B cell (primary cell): ENCODE results near the gene TCFL5. TPM values are rescaled to one million over a fixed set of nuclear protein-coding genes. Genes with fewer than 3 reads are reported as not detected.
A peak's percentile ranks its signal among the peaks of the same experiment; 100 is the strongest.

Source experiments
- ATAC-seq: fragments of 200-7000 bp; cut with Tn5 transposase; one replicate; pipeline ENCODE4 v1.10.0; 2021; ENCODE audit warnings: low read depth, mild to moderate bottlenecking, moderate number of reproducible peaks, moderate library complexity
- CTCF ChIA-PET: fragments of 350-600 bp; sonication (Branson Sonifier 250); formaldehyde crosslinking; loops from one replicate; lab custom pipeline; 2021; ENCODE audit warnings: antibody characterized with exemption, inconsistent platforms; lab: Charles Lee
- POLR2A ChIA-PET: fragments of 350-600 bp; sonication (Branson Sonifier 250); formaldehyde crosslinking; loops from one replicate; lab custom pipeline; 2021; ENCODE audit warnings: antibody characterized with exemption; lab: Charles Lee
- DNase-seq: peaks from one replicate; pipeline ENCODE4 v3.0.0; 2013
- H2AFZ ChIP-seq: 2 replicates; pipeline ENCODE4 v1.6.1; 2012; ENCODE audit warnings: mild to moderate bottlenecking, low read depth, low read length; ENCODE audit not compliant: insufficient read depth, poor library complexity, severe bottlenecking
- H3K27ac ChIP-seq, 2 donors: 1 replicate in 1 of 2; 2 replicates in 1 of 2; pipeline ENCODE4 v1.5.1; 2012 to 2013; ENCODE audit warnings: low read length in 2 of 2, mild to moderate bottlenecking in 2 of 2, moderate library complexity in 1 of 2
- H3K27me3 ChIP-seq, 4 experiments: fragments of 200-600 bp in 1 of 4; sonication (generic) in 1 of 4; replicated peaks in 1 of 4; 1 replicate in 2 of 4; 2 replicates in 2 of 4; pipeline versions ENCODE4 v1.6.1 to v1.7.0; 2013 to 2016; ENCODE audit warnings: low read length in 3 of 4, mild to moderate bottlenecking in 2 of 4, mixed read lengths in 1 of 4, moderate library complexity in 1 of 4; ENCODE audit not compliant: insufficient read depth in 4 of 4, control insufficient read depth in 3 of 4; ENCODE audit errors: control extremely low read depth in 1 of 4
- H3K36me3 ChIP-seq, 2 experiments: replicated peaks in 1 of 2; 1 replicate in 1 of 2; 2 replicates in 1 of 2; pipeline versions ENCODE4 v1.6.1 to v1.7.1; 2013; ENCODE audit warnings: low read length in 1 of 2; ENCODE audit not compliant: insufficient read depth in 2 of 2, control insufficient read depth in 1 of 2; ENCODE audit errors: control extremely low read depth in 1 of 2, extremely low read depth in 1 of 2
- H3K4me1 ChIP-seq, 2 donors: fragments of 200-600 bp in 1 of 2; sonication (generic) in 1 of 2; 1 replicate in 1 of 2; 2 replicates in 1 of 2; pipeline versions ENCODE4 v1.5.1 to v1.6.1; 2013 to 2017; ENCODE audit warnings: low read length in 2 of 2; ENCODE audit not compliant: control insufficient read depth in 2 of 2, insufficient read depth in 2 of 2
- H3K4me2 ChIP-seq: replicated peaks from 2 replicates; pipeline ENCODE3; 2012; ENCODE audit warnings: mild to moderate bottlenecking, low read depth, low read length; ENCODE audit not compliant: poor library complexity, severe bottlenecking
- H3K4me3 ChIP-seq, 5 experiments: fragments of 200-600 bp in 1 of 5; sonication (generic) in 1 of 5; 1 replicate in 3 of 5; 2 replicates in 2 of 5; pipeline versions ENCODE4 v1.5.1 to v1.7.0; 2011 to 2016; ENCODE audit warnings: low read length in 4 of 5, mild to moderate bottlenecking in 4 of 5, low read depth in 2 of 5, control low read depth in 1 of 5, moderate library complexity in 1 of 5; ENCODE audit not compliant: insufficient read depth in 1 of 5; ENCODE audit errors: control extremely low read depth in 1 of 5, extremely low read depth in 1 of 5
- H3K79me2 ChIP-seq: fragments of 200-600 bp; sonication (generic); one replicate; pipeline ENCODE4 v1.6.0; 2016; ENCODE audit warnings: low read length; ENCODE audit not compliant: control insufficient read depth, insufficient read depth
- H3K9ac ChIP-seq: fragments of 200-600 bp; sonication (generic); 2 replicates; pipeline ENCODE4 v1.6.1; 2017; ENCODE audit warnings: mild to moderate bottlenecking, low read length, moderate library complexity
- H3K9me3 ChIP-seq, 3 donors: one replicate each; pipeline versions ENCODE4 v1.6.1 to v1.7.1; 2013; ENCODE audit warnings: low read length in 2 of 3; ENCODE audit not compliant: control insufficient read depth in 2 of 3, insufficient read depth in 1 of 3; ENCODE audit errors: control extremely low read depth in 1 of 3
- H4K20me1 ChIP-seq: 2 replicates; pipeline ENCODE4 v1.6.0; 2012; ENCODE audit warnings: mild to moderate bottlenecking, low read length; ENCODE audit not compliant: insufficient read depth, control insufficient read depth, poor library complexity, severe bottlenecking
- H3K27ac Mint-ChIP-seq: one replicate; pipeline ENCODE4 v1.8.0; 2021; ENCODE audit warnings: mixed read lengths
- H3K27me3 Mint-ChIP-seq: one replicate; pipeline ENCODE4 v1.8.0; 2021; ENCODE audit warnings: mixed read lengths
- H3K4me1 Mint-ChIP-seq: one replicate; pipeline ENCODE4 v1.8.0; 2021; ENCODE audit warnings: mixed read lengths
- H3K4me3 Mint-ChIP-seq: one replicate; pipeline ENCODE4 v1.8.0; 2021; ENCODE audit warnings: mixed read lengths
- H3K9me3 Mint-ChIP-seq: one replicate; pipeline ENCODE4 v1.8.0; 2022; ENCODE audit warnings: mixed read lengths; ENCODE audit not compliant: insufficient read depth
- EZH2 ChIP-seq: IDR thresholded peaks from 2 replicates; pipeline ENCODE4 v1.6.1; 2012; ENCODE audit warnings: borderline replicate concordance, low read depth, mild to moderate bottlenecking, moderate library complexity, low read length; ENCODE audit not compliant: insufficient read depth, poor library complexity, severe bottlenecking
- WGBS: methylation state at CpG from one replicate; pipeline ENCODE4 v1.1.5; 2013; ENCODE audit warnings: missing lambda C conversion rate; ENCODE audit not compliant: insufficient coverage; 5-methylcytosine and 5-hydroxymethylcytosine counted together
- intact Hi-C: fragments of 100-400 bp; cut with micrococcal nuclease; formaldehyde crosslinking; loops from one replicate; pipeline ENCODE4 v1.10.0; 2022
- polyA plus RNA-seq: library from polyadenylated mRNA; depleted of rRNA; stranded (reverse); fragments of >200 nt; gene quantifications from 2 replicates; pipeline ENCODE4 v1.2.3, GENCODE V29; 2012
- total RNA-seq, 2 donors: library from RNA; stranded (reverse); fragments of 120-200 nt in 1 of 2; gene quantifications; 1 replicate in 1 of 2; 2 replicates in 1 of 2; pipeline versions ENCODE4 v1.2.3 to v1.2.4, GENCODE V29; 2013 to 2022
- TF ChIP-seq, protein P1 (sequence below): fragments of 200-600 bp; IDR thresholded peaks from one replicate; pipeline ENCODE4 v1.8.0; 2022; ENCODE audit warnings: antibody characterized with exemption, mild to moderate bottlenecking

The TCFL5 gene
- total and polyA plus RNA-seq, 2 donors (not counting 1 experiment from before 2014, with no cell fraction given), result 2.0 to 16.2 TPM

DNA sequence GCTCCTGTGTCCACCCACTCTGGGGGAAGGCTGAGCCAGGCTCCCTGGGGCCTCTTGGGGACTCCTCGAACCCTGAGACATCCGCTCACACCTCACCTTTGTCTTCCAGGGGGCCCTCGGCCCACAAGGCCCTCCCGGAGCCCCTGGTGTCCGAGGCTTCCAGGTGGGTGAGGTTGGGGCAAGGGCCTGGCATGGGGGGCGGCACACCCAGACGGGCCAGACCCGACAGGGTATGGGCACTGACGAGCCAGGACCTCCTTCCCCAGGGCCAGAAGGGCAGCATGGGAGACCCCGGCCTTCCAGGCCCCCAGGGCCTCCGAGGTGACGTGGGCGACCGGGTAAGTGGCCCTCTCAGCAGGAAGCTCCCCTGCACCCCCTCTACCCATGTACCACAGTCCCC lies 31.4 kb downstream of the TCFL5 start:
- Histone ChIP-seq H3K27ac (no peak overlapping the region), H3K27me3 (no peaks in the 10 kb centered on the region), H3K4me3 (no peak overlapping the region), H3K9ac (no peak overlapping the region), H3K36me3 (no peaks in the 10 kb centered on the region), H3K9me3 (no peaks in the 10 kb centered on the region), H3K4me1 (peaks cover 34 to 39% of the 10 kb centered on the region in 2 donors), H4K20me1 (no peaks in the 10 kb centered on the region), H3K4me2 (no peak overlapping the region), H2AFZ (no peak overlapping the region), H3K79me2 (no peaks in the 10 kb centered on the region)
- TF ChIP-seq, protein P1, sequence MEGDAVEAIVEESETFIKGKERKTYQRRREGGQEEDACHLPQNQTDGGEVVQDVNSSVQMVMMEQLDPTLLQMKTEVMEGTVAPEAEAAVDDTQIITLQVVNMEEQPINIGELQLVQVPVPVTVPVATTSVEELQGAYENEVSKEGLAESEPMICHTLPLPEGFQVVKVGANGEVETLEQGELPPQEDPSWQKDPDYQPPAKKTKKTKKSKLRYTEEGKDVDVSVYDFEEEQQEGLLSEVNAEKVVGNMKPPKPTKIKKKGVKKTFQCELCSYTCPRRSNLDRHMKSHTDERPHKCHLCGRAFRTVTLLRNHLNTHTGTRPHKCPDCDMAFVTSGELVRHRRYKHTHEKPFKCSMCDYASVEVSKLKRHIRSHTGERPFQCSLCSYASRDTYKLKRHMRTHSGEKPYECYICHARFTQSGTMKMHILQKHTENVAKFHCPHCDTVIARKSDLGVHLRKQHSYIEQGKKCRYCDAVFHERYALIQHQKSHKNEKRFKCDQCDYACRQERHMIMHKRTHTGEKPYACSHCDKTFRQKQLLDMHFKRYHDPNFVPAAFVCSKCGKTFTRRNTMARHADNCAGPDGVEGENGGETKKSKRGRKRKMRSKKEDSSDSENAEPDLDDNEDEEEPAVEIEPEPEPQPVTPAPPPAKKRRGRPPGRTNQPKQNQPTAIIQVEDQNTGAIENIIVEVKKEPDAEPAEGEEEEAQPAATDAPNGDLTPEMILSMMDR, result no peak
- no peak for TF ChIP-seq EZH2
- peaks cover 29% of the 10 kb centered on the region for H3K4me1 Mint-ChIP-seq
- ChIA-PET CTCF (no interaction called here), POLR2A (no interaction called here)
- intact Hi-C loops, result no loop called here
- H3K4me3 Mint-ChIP-seq, result no peak overlapping the region
- DNase-seq (no peak), ATAC-seq (no peak)
- H3K27ac Mint-ChIP-seq, result no peak overlapping the region
- 97% methylated on average over 5 of the region's 14 CpGs for WGBS
- H3K27me3 Mint-ChIP-seq, result no peaks in the 10 kb centered on the region
- H3K9me3 Mint-ChIP-seq, result no peaks in the 10 kb centered on the region

- Histone ChIP-seq H2AFZ (no peak overlapping the region), H3K9ac (no peak overlapping the region), H3K4me2 (no peak overlapping the region), H4K20me1 (no peaks in the 10 kb centered on the region), H3K27me3 (no peaks in the 10 kb centered on the region), H3K4me3 (no peak overlapping the region), H3K27ac (no peak overlapping the region), H3K36me3 (no peaks in the 10 kb centered on the region), H3K79me2 (no peaks in the 10 kb centered on the region), H3K4me1 (peaks cover 39 to 45% of the 10 kb centered on the region in 2 donors), H3K9me3 (no peaks in the 10 kb centered on the region)
- 94% methylated on average over 30 of the region's 32 CpGs for WGBS
- peak; percentile 8 for DNase-seq
- ChIA-PET POLR2A (no interaction called here), CTCF (no interaction called here)
- no peaks in the 10 kb centered on the region for H3K9me3 Mint-ChIP-seq
- H3K27ac Mint-ChIP-seq, result peak overlapping the region; percentile 15
- H3K27me3 Mint-ChIP-seq, result no peaks in the 10 kb centered on the region
- peaks cover 34% of the 10 kb centered on the region for H3K4me1 Mint-ChIP-seq
- no peak overlapping the region for H3K4me3 Mint-ChIP-seq
- intact Hi-C loops, result no loop called here
- ATAC-seq, result no peak
- TF ChIP-seq EZH2, result no peak
- TF ChIP-seq, protein P1, result no peak
These were observed 32.1 kb downstream of the TCFL5 start for GRCh38 chr20:62829231-62830230.
